Left lung (tissue), 10 donors: ENCODE measurements around the gene SPATA19. TPM values are rescaled to one million over a fixed set of nuclear protein-coding genes. Genes with fewer than 3 reads are reported as not detected.

Source experiments
- ATAC-seq: fragments of 200-7000 bp; cut with Tn5 transposase; one replicate; pipeline ENCODE4 v1.9.1; 2020; ENCODE audit warnings: moderate library complexity
- DNase-seq, 4 donors: peaks; one replicate each; pipeline ENCODE4 v3.0.0-alpha.2; 2013 to 2020
- H3K27ac ChIP-seq, 2 donors: fragments of 200-600 bp; sonication (generic) in 1 of 2; one replicate each; pipeline versions ENCODE4 v1.5.0 to v1.8.0; 2020 to 2021
- H3K27me3 ChIP-seq, 2 donors: fragments of 200-600 bp; sonication (generic) in 1 of 2; one replicate each; pipeline versions ENCODE4 v1.5.0 to v1.8.0; 2020 to 2021
- H3K36me3 ChIP-seq, 2 donors: fragments of 200-600 bp; sonication (generic) in 1 of 2; one replicate each; pipeline versions ENCODE4 v1.5.0 to v1.8.0; 2020 to 2021
- H3K4me1 ChIP-seq, 2 donors: fragments of 200-600 bp; one replicate each; pipeline ENCODE4 v1.8.0; 2021
- H3K4me3 ChIP-seq, 2 donors: fragments of 200-600 bp; sonication (generic) in 1 of 2; one replicate each; pipeline versions ENCODE4 v1.5.0 to v1.8.0; 2020 to 2021; ENCODE audit warnings: mild to moderate bottlenecking in 1 of 2
- H3K9me3 ChIP-seq, 2 donors: fragments of 200-600 bp; sonication (generic) in 1 of 2; one replicate each; pipeline versions ENCODE4 v1.5.0 to v1.8.0; 2020 to 2021
- CTCF ChIP-seq, 2 donors: fragments of 200-600 bp; sonication (generic) in 1 of 2; IDR thresholded peaks; one replicate each; pipeline versions ENCODE4 v1.5.0 to v1.8.0; 2021; ENCODE audit warnings: antibody characterized with exemption in 2 of 2
- intact Hi-C, 2 donors: fragments of 100-400 bp; cut with DNase I; formaldehyde crosslinking; loops; one replicate each; pipeline versions ENCODE4 v1.11.2 to v1.14.2; 2022
- polyA plus RNA-seq, 6 donors: library from polyadenylated mRNA; unstranded; fragments of 120-200 nt; gene quantifications; one replicate each; pipeline ENCODE4 v1.2.1, GENCODE V29; 2013; ENCODE audit not compliant: insufficient read length in 6 of 6
- total RNA-seq, 2 donors: library from RNA; stranded (reverse); fragmentation: NEBNext Ultra II Directional; extraction: Animal tissue kit (Norgen Biotek cat#: 25700); gene quantifications; one replicate each; pipeline ENCODE4 v1.2.1, GENCODE V29; 2021
- donor health status: DM: no; HTN: yes; CAD: no.
- donor health status: DM: no; HTN: no; CAD: no.

SPATA19 gene
- total and polyA plus RNA-seq, 8 donors = not detected

GRCh38 chr11:133818302-133818701 lies 27.0 kb downstream of the SPATA19 start:
- no peaks in the 10 kb centered on the region for H3K4me1 ChIP-seq
- intact Hi-C loops = no loop called here
- no peak for DNase-seq
- H3K9me3 ChIP-seq = no peaks in the 10 kb centered on the region
- H3K27ac ChIP-seq = no peak overlapping the region
- H3K36me3 ChIP-seq = no peaks in the 10 kb centered on the region
- peaks cover 0 to 7% of the 10 kb centered on the region in 2 donors for H3K27me3 ChIP-seq
- no peak overlapping the region for H3K4me3 ChIP-seq
- no peak for TF ChIP-seq CTCF (IDR thresholded peaks at IDR 0.05)
- no peak for ATAC-seq

GRCh38 chr11:133817449-133817848 lies 27.9 kb downstream of the SPATA19 start:
- Histone ChIP-seq H3K27ac (no peak overlapping the region), H3K4me3 (no peak overlapping the region), H3K27me3 (peaks cover 0 to 14% of the 10 kb centered on the region in 2 donors), H3K36me3 (no peaks in the 10 kb centered on the region), H3K9me3 (no peaks in the 10 kb centered on the region), H3K4me1 (no peaks in the 10 kb centered on the region)
- intact Hi-C loops = no loop called here
- DNase-seq (no peak), ATAC-seq (no peak)
- TF ChIP-seq CTCF (IDR thresholded peaks at IDR 0.05) = no peak

- Histone ChIP-seq H3K4me1 (no peaks in the 10 kb centered on the region), H3K27ac (no peak overlapping the region), H3K27me3 (peaks cover 0 to 14% of the 10 kb centered on the region in 2 donors), H3K36me3 (no peaks in the 10 kb centered on the region), H3K9me3 (no peaks in the 10 kb centered on the region), H3K4me3 (no peak overlapping the region)
- intact Hi-C loops = no loop called here
- ATAC-seq = no peak
- no peak for DNase-seq
- TF ChIP-seq CTCF (IDR thresholded peaks at IDR 0.05) = no peak
These were observed 29.0 kb downstream of the SPATA19 start for GRCh38 chr11:133816146-133816870.

- H3K27ac ChIP-seq = no peak overlapping the region
- intact Hi-C loops = no loop called here
- DNase-seq (no peak), ATAC-seq (no peak)
- H3K27me3 ChIP-seq = peaks cover 0 to 14% of the 10 kb centered on the region in 2 donors
- H3K9me3 ChIP-seq = no peaks in the 10 kb centered on the region
- no peak overlapping the region for H3K4me3 ChIP-seq
- H3K4me1 ChIP-seq = no peaks in the 10 kb centered on the region
- no peak for TF ChIP-seq CTCF (IDR thresholded peaks at IDR 0.05)
- no peaks in the 10 kb centered on the region for H3K36me3 ChIP-seq
These were observed 29.7 kb downstream of the SPATA19 start for GRCh38 chr11:133815636-133816035.

- DNase-seq (no peak), ATAC-seq (no peak)
- H3K4me1 ChIP-seq = no peaks in the 10 kb centered on the region
- TF ChIP-seq CTCF (IDR thresholded peaks at IDR 0.05) = no peak
- intact Hi-C loops = no loop called here
- no peaks in the 10 kb centered on the region for H3K36me3 ChIP-seq
- no peak overlapping the region for H3K4me3 ChIP-seq
- H3K27me3 ChIP-seq = peaks cover 0 to 21% of the 10 kb centered on the region in 2 donors
- no peaks in the 10 kb centered on the region for H3K9me3 ChIP-seq
- no peak overlapping the region for H3K27ac ChIP-seq
These were observed 30.7 kb downstream of the SPATA19 start for GRCh38 chr11:133814588-133815100.
